GM19328 (cell line): Measurements from ENCODE around the gene PLCL1.
A peak's percentile ranks its signal among the peaks of the same experiment; 100 is the strongest.

Experiments
- ATAC-seq: cut with Tn5 transposase; IDR thresholded peaks from one replicate; pipeline ENCODE4 v1.9.1; 2021; ENCODE audit warnings: mild to moderate bottlenecking, moderate library complexity; ENCODE audit not compliant: unreplicated experiment

The PLCL1 gene

DNA sequence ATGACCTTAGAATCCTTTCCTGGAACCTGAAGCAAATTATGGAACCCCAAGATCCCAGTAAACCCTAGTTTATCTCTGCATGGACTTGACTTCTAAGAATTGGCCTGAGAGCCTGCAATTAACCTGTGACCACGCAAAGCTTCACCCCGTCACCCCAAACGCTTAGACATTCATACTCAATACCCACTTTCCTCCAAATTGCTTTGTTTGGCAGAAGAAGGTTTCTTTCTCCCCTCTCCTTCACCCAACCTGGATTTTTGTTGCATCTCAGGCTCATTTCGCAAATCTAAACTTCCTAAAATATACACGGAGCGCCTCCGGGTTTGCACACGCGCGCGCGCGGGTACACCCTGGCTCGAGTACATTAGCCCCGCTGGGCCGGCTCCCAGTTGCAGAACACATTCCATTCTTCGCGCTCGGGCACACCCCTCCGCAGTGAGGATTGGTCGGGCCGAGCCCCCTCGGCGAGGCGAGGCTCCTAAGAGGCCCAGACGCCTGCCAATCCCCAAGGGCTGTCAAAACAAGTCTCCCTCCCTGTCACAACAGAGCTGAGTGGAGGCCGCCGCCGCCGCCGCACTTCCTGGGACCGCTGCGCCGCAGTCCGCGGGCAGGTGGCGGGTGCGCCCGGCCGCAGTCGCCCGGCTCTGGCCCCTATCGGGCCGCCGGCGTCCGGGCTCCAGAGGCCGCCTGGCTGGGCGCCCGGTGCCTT is at the start of gene PLCL1:
PLCL1 (plus strand) TSS at position 545 of the 709 bp plus-strand sequence.
- peak; percentile 100 for ATAC-seq

DNA sequence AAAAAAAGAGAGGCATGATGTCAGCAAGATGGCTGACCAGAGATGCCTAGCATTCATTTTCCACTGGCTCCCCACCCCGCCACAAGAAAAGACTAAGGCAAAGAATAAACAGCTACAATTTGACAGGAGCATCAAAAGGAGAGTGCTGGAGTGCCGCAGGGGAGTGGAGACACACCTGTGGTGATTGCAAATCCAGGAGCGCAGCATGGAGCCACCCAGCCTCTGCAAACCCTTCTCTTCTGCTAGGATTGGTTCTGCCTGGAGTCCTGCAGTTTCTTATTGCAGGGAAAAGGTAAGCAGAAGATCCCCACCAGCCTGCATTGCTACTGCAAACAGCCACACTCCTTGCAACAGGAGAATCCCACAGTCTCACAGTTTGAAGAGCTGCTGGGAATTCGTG is 45.4 kb upstream of the PLCL1 start:
- ATAC-seq = no peak

DNA sequence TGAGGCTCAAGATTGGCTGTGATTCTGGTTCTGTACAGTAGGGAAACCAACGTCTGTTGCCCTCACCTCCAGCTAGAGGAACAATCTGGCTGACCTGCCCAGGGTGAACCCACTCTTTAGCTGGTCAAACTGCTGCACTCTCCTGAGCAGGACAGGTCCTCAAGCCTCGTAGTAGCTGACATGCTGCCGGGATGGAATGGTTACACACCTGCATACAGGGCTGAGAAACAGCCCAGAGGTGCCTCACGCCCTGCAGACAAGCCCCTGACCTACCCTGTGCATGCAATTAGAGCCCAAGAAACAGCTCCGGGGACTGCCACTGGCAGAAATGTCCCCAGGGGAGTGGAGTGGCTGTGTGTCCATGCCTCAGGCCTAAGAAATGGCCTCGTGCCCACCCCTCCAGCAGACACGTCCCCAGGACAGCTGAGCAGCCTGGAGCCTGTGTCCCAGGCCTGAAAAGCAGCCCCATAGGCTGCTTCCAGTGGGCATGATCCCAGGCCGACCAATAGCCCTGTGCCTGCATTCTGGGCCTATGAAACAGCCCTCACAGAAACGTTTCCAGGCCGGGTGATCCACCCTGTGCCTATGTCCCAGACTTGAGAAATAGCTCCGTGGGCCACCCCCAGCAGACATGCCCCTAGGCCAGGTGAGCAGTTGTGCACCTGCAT is 44.6 kb upstream of the PLCL1 start:
- ATAC-seq = no peak

DNA sequence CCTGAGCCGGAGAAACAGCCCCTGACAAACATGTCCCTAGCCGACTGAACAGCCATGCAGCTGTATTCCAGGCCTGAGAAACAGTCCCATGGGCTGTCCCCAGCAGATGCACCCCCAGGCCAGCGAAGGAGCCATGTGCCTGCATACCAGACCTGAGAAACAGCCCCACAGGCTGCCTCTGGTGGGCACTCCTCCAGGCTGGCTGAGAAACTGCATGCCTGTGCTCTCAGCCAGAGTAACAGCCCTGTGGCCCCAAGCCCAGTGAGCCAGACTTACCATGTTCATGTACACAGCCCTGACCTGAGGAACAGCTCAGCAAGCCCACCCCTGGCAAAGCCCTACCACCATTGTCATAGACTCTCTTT is 44.1 kb upstream of the PLCL1 start:
- no peak for ATAC-seq

DNA sequence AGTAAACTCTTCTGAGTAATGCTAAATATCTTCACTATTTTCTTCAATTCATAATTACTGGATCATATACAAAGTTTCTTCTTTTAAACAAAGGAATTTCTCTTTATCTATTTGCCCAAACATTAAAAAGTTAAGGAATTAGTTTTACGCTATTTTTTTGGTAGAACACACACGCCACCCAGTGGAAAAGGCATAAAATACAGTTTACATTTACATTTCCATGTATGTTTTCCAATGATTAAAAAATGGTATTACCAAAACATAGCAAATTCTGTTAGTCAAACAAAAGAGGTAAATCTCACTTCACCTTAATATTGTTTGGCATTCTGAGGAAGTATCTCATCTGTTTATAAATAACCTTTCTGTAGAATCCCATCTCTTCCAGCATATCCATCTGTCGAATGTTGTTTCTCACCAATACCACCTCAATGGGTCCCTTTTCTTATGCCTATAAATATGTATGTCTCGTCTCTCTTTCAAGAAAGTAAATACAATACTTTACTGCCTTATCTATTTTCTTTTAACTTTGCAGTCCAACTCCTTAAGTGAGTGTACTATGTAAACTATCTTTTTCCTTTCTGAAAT is 26.5 kb upstream of the PLCL1 start:
- ATAC-seq = no peak

DNA sequence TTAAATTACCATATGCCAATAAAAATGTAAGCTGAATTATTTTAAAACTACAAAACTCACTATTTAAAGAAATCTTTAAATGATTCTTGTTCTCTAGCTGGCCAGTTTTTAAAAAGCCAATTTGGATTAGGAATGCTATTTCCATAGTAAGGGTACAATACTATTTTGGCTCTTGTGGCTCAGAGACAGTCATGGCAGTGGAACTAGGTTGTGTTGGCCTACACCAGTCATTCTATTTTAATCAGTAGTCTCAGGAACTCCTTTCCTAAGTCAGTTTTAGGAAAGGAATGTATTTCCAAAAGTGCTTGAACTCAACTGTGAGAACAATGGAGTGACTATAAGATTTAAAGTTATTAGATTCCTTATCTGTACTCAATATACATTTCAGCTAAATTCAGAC is 25.1 kb upstream of the PLCL1 start:
- ATAC-seq = no peak

DNA sequence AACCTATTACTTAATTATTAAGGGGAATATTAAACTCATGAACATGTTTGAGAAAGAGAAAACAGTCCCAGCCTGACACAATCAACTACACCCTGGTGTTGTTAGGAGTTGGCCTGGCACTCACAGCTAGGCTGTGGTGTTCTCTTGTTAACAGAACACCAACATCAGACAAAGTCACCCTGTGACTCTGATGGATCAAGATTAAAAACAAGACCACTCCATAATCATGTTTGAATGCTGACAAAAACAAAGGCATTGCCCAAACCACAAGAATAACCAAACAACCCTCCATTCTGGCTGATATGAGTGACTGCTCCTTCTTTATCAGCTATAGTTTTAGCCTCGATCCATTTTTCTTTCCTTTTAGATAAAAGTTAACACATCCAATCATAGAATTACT is 22.3 kb upstream of the PLCL1 start:
- no peak for ATAC-seq

DNA sequence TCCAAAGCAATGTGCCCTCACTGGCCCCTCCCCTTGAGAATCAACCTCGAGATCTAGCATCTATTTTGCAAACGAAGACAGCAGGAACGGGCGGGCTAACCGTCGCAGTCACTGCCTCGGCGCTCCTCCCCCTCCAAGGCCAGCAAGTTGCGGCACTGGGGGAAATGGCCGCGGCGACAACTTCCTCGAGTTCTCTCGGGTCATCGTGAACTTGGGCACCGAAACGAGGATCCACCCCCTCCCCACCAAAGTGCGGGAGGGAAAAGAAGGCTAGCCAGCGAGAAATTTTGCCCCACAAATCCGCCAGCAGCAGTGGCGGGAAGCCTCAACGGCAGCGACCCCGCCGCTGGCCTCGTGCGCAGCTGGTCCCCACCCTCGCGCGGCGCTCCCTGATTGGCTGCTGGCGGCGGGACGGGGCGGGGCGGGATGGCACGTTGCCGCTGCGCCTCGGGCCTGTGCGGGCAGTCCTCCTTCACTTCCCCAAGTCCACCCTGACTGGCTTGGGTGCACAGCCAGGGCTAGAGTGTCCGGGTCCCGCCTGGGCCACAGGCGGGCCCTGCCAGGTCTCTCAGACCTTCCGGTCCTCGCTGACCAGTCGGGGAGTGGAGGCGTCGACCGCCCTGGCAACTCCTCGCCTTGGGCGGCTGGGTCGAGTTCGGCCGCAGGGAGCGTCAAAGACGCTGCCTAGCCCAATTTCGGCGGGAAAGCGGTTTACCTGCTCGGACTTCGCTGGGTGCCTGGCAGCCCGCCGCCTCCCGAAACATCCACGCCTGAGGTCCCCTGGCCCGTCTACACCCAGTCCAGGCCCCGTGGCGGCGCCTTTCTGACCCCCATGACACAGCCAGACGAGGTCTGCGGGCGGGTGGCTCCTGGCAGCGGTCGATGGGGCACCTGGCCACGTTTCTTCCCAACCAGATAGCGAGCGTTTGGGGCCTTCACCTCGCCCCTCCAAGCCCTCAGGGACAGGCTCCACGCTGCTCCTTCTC is 19.1 kb upstream of the PLCL1 start, which contains the start of gene BOLL:
BOLL (minus strand) TSS at position 364 of the 986 bp plus-strand sequence. CDS start 3,469 bp downstream, outside the sequence.
- no peak for ATAC-seq

DNA sequence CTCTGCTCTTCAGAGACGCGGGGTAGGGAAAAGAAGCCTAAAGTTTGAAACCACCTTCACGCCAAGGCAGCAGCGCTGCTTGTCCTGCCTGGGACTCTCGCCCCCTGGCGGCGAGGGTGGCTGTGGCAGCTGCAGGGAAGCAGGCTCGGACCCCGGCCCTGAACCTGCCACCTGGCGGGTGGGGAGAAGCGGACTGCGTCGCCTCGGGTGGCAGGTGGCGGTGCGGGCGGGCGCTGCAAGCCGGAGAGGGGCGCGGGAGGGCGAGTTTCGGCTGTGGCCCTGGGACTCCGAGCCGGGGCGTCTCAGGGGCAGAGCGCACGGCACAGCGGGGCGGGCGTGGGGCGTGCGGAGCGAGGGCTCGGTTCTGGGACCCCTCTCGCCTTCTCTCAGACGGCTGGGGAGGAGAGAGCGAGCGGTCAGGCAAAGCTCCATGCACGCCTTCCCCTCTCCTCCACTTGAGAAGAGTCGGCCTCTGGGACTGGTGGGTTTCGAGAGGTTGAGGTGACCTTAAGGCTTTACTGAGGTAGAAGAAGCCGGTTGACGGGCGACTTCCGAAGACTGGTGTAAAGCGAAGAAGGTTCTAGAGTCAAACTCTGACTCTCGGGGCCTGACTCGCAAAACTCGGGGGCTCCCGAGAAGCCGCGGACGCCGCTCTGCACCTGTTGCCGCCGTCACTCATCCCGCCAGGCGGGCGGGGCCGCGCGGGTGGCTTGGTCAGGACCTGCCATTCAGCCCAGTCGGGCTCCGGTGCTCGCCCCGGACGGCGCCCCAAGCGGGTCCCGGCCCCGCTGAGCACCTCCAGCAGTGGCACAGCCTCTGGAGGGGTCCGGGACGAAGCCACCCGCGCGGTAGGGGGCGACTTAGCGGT is 18.1 kb upstream of the PLCL1 start:
- no peak for ATAC-seq

DNA sequence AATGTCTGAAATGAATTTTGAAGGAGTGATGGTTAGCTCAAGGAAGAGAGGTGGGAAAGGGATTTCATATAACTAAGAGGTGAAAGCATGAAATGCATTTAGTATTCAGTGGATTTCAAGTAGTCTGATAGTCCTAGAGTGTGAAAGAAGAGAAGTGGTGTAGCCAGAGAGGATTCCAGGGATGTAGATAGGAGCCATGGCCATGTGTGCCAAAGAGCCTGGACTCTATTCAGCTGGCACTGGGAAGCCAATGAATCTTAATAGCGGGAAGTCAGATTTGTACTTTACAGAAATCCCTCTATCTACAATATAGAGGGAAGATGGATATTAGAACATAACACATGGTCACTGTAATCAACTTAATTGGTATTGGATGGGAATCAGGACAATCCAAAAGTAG is 10.9 kb upstream of the PLCL1 start:
- ATAC-seq = no peak

DNA sequence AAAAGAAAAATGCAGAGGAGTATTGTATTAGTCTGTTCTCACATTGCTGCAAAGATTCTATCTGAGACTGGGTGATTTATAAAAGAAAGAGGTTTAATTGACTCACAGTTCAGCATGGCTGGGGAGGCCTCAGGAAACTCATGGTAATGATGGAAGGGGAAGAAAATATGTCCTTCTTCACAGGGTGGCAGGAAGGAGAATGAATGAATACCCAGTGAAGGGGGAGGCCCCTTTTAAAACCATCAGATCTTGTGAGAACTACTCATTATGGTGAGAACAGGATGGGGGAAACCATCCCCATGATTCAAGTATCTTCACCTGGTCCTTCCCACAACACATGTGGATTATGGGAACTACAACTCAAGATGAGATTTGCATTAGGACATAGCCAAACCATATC is 9.1 kb upstream of the PLCL1 start:
- no peak for ATAC-seq

DNA sequence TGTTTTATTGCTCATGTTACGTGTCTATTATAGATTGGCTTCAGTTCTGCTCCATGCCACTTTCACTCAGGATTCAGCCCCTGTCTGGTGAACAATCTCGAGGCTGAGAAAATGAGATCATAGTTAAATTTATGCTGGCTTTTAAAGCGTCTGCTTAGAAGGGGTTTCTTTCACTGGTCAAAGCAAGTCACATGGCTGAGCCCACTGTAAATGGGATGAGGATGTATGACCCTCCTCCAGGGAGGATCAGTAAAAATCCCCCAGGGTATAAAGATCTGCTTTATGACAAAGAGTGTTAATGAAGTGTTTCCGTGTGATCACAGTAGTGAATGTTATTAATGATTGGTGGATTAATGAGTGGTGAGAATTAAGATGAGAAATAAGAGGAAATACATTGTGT is 6.2 kb upstream of the PLCL1 start:
- ATAC-seq = no peak

DNA sequence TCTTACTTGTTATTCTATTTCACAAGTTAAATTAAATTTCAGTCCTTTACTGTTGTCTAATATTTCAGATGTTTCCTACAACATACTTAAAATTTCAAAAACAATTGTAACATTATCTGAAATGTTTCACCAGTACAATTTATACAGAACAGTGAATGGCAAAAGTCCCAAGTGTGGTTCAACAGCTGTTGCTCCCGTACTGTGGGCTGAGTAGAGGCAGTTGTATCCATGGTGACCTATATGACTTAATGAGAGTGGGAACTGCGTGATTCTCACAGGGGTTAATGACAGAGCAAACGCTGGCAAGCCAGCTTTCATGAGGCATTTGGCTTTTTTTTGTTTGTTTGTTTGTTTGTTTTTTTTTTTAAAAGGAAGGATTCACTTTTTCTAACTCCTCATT is 5.3 kb upstream of the PLCL1 start:
- no peak for ATAC-seq

DNA sequence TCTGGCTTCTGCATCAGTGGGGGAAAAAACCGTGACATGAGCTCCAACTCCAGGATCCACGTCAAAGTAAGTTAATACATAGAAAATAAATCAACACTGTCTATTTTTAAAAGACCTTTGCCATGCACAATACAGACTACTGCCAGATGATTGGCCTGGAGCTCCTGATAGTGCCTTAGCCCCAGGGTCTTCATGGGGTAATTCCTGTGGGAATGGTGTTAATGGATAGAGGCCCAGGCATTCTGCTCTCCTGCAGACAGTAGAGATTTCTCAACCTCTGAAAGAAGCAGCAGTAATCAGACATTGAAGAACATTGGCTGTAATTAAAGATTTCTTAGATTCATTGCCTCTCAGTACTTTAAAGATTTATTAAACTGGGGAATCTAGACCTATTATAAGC is 4.3 kb upstream of the PLCL1 start:
- no peak for ATAC-seq

DNA sequence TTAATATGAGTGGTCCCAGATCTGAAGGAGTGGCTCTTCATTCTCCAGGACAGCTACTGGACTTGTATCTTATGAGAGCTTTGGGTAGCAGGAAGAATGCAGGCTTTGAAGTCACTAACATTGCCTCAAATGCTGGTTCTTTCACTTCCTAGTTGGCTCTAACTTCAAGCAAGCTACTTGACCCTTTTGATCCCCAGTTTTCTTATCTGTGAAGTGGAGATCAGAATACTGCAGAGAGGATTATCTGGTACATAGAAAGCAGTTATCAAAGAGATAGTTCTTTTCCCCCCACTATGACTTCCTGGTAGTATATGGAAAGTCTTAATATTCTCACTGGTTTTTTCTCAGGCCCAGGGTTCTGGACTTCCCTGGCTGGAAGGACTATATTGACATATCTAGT is 3.4 kb upstream of the PLCL1 start:
- ATAC-seq = no peak

DNA sequence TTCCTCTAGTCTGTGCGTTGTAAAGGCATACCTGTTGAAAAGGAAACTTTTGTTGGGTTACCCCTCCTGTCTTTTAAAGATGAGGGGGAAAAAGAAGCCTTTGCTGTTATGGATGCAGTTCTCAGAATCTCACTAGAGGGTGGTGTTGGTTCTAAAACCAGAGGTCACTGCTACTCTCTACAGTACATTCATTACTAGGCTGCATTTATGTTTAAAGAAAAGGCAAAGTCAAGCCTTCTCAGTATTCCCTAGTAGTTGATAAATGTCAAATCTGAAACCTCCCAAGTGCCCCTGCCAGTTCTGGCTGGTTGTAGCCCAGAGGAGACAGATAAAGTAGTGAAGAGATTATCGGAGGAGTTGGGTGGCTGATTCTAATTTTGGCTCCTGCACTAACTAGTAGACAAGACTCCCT is 1.4 kb upstream of the PLCL1 start:
- ATAC-seq = no peak

DNA sequence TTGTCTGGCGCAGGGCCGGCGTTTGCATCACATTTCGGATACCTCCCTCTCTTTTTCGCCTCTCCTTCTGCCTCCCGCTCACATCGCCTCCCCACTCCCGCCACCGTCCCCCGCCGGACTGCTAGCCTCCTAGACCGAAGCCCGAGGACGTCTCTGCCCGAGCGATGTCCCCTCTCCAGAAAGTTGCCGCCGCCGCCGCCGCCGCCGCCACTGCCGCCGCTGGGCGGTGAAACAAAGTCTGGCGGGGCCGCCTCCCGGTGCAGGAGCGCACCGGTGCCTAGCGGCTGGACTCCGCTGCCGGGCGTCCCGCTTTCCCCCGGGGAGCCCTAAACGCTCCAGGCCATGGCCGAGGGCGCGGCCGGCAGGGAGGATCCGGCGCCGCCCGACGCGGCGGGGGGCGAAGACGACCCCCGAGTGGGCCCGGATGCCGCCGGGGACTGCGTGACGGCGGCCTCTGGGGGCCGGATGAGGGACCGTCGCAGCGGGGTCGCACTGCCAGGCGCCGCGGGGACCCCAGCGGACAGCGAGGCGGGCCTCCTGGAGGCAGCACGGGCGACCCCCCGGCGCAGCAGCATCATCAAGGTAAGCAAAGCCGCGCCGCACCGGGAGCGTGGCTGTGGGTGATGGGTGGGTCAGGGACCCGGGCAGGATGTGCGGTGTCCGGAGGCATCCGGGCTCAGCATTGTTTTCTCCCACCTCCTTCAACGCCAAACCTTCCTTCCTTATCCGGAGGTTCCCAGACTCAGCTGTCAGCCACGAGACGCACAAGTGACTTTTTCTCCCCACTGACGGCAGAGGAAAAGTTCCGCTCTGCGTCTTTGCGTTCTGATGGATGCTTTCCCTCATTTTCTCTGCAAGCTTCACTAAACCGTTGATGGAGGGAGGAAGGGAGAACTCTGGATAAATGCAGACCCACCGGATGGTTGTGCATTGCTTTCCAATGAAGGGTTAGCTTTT is 643 bp downstream of the PLCL1 start:
- peak; percentile 28 for ATAC-seq

DNA sequence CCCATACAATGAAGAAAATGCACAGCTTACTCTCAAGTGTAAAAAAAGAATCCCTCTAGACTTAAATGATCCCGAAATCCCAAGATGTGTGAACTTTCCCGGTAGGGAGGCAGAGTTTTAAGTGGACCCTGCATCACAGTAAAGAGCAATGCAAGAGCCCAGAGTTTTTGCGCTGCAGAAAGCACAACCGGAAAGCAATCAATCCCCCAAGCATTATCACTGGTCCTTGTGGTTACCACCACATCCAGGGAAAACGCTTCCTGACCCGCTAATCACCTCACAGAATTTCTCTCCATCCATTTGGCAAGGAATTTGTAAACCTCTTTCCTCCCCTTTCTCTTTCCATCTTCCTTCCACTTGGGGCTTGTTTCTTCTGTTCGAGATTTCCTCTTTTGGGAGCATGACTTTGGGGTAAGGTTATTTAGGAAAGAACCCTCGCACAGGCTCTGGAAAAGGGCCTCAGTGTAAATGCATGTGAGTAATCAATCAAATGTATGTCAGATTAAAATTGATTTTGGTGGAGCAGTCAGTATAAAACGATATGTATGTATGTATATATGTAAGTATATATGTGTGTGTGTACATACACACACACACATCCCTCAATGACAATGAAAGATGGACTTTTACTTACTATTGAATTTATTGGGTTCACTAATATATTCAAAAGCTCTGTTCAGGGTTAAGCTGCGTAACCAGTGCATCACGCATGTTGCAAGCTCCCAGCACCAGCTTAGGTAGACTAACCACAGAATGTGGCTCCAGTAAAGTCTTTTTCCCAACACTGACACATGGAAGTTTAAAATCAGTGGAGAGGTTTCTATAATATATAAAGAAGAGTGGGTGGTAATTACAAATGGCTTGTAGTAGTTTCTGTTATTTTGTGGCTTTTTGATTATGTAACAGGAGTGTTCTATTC is 1.6 kb downstream of the PLCL1 start:
- ATAC-seq = no peak
